ENCODE results near the gene NSUN6.

DNA sequence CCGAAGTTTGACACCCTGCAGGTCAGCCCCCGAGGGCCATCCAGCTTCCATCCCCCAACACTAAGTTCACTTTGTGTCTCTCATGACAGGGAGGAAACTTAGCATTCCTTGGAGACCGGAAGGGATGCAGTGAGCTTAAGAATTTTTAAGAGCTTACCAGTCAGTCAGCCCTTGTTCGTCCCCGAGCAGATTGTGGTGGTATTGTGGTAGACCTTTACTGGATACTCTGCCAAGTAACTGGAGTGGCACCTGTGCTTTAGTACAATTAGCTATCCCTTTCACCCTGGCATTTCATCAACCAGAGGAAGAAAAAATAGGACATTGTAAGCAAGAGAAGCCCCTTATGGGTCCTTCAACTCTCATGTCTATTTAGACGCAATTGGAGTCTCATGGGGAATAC lies 74.8 kb downstream of the NSUN6 start:
- TF ChIP-seq BHLHE40 (IDR thresholded peaks at IDR 0.05; ENCODE audit: borderline replicate concordance) = no peak
- TF ChIP-seq HDGF (IDR thresholded peaks at IDR 0.05; ENCODE audit: borderline replicate concordance) = no peak
- TF ChIP-seq NFRKB (IDR thresholded peaks at IDR 0.05) = no peak
- no peak for TF ChIP-seq ARNT (IDR thresholded peaks at IDR 0.05)
- no peak for TF ChIP-seq TARDBP (IDR thresholded peaks at IDR 0.05)
- TF ChIP-seq, protein P1, sequence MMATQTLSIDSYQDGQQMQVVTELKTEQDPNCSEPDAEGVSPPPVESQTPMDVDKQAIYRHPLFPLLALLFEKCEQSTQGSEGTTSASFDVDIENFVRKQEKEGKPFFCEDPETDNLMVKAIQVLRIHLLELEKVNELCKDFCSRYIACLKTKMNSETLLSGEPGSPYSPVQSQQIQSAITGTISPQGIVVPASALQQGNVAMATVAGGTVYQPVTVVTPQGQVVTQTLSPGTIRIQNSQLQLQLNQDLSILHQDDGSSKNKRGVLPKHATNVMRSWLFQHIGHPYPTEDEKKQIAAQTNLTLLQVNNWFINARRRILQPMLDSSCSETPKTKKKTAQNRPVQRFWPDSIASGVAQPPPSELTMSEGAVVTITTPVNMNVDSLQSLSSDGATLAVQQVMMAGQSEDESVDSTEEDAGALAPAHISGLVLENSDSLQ (IDR thresholded peaks at IDR 0.05) = no peak
- TF ChIP-seq LEF1 (IDR thresholded peaks at IDR 0.05; ENCODE audit: borderline replicate concordance) = no peak
- no peak for TF ChIP-seq ELF4 (IDR thresholded peaks at IDR 0.05)
- no peak for TF ChIP-seq FOXM1 (IDR thresholded peaks at IDR 0.05; ENCODE audit: borderline replicate concordance)
- TF ChIP-seq SUZ12 (IDR thresholded peaks at IDR 0.05) = no peak
- no peak for TF ChIP-seq CTBP1 (IDR thresholded peaks at IDR 0.05; ENCODE audit: borderline replicate concordance)
- no peak for TF ChIP-seq ZNF384 (IDR thresholded peaks at IDR 0.05)
- TF ChIP-seq FOXA1 (IDR thresholded peaks at IDR 0.05) = no peak
